Liver (tissue), 3 donors: ENCODE results near the gene SOX4.

Experiments used
- CTCF ChIP-seq: fragments of 150-350 bp; IDR thresholded peaks from 2 replicates; pipeline ENCODE4 v1.5.1; 2017; ENCODE audit warnings: improper control_type of control experiment, low read depth, low read length; ENCODE audit not compliant: missing input control
- FOXA1 ChIP-seq: IDR thresholded peaks from 2 replicates; pipeline ENCODE4 v1.6.1; 2016; ENCODE audit warnings: antibody characterized with exemption
- SP1 ChIP-seq: IDR thresholded peaks from 2 replicates; pipeline ENCODE4 v1.6.1; 2018; ENCODE audit warnings: antibody characterized with exemption, mild to moderate bottlenecking
- TAF1 ChIP-seq: conservative IDR thresholded peaks from 2 replicates; pipeline ENCODE4 v1.6.1; 2016; ENCODE audit warnings: antibody characterized with exemption, mild to moderate bottlenecking
- ZBTB33 ChIP-seq: IDR thresholded peaks from 2 replicates; pipeline ENCODE4 v1.6.1; 2016; ENCODE audit warnings: antibody characterized with exemption
- donor health status: healthy.
- donor health status: healthy.

GRCh38 chr6:21596145-21596948 is 2.8 kb downstream of the SOX4 start:
- TF ChIP-seq CTCF (no peak), FOXA1 (no peak), ZBTB33 (no peak), SP1 (no peak), TAF1 (no peak)
